GM10266 (cell line): Measurements from ENCODE around the gene ABO.
"Not testable (repeated sequence)": the region's sequence is repeated elsewhere in the genome, so short reads cannot be mapped to it uniquely, and the experiment has no call there.

ENCODE experiments used
- DNase-seq: peaks from one replicate; pipeline ENCODE4 v3.0.0; 2012; ENCODE audit errors: extremely low spot score
- TF ChIP-seq, protein P1 (sequence below): IDR thresholded peaks from 2 replicates; pipeline ENCODE4 v1.5.1; 2012; ENCODE audit warnings: mild to moderate bottlenecking, low read depth; ENCODE audit not compliant: control insufficient read depth, insufficient read depth; ENCODE audit errors: missing control alignments

Gene ABO

GRCh38 chr9:133285252-133285775 lies 10.3 kb upstream of the ABO start:
- TF ChIP-seq, protein P1, sequence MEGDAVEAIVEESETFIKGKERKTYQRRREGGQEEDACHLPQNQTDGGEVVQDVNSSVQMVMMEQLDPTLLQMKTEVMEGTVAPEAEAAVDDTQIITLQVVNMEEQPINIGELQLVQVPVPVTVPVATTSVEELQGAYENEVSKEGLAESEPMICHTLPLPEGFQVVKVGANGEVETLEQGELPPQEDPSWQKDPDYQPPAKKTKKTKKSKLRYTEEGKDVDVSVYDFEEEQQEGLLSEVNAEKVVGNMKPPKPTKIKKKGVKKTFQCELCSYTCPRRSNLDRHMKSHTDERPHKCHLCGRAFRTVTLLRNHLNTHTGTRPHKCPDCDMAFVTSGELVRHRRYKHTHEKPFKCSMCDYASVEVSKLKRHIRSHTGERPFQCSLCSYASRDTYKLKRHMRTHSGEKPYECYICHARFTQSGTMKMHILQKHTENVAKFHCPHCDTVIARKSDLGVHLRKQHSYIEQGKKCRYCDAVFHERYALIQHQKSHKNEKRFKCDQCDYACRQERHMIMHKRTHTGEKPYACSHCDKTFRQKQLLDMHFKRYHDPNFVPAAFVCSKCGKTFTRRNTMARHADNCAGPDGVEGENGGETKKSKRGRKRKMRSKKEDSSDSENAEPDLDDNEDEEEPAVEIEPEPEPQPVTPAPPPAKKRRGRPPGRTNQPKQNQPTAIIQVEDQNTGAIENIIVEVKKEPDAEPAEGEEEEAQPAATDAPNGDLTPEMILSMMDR = no peak
- DNase-seq = no peak

GRCh38 chr9:133284362-133284761 lies 9.4 kb upstream of the ABO start:
- TF ChIP-seq, protein P1 = no peak
- no peak for DNase-seq

GRCh38 chr9:133283255-133284032 lies 8.4 kb upstream of the ABO start:
- DNase-seq = not testable (repeated sequence)

DNA sequence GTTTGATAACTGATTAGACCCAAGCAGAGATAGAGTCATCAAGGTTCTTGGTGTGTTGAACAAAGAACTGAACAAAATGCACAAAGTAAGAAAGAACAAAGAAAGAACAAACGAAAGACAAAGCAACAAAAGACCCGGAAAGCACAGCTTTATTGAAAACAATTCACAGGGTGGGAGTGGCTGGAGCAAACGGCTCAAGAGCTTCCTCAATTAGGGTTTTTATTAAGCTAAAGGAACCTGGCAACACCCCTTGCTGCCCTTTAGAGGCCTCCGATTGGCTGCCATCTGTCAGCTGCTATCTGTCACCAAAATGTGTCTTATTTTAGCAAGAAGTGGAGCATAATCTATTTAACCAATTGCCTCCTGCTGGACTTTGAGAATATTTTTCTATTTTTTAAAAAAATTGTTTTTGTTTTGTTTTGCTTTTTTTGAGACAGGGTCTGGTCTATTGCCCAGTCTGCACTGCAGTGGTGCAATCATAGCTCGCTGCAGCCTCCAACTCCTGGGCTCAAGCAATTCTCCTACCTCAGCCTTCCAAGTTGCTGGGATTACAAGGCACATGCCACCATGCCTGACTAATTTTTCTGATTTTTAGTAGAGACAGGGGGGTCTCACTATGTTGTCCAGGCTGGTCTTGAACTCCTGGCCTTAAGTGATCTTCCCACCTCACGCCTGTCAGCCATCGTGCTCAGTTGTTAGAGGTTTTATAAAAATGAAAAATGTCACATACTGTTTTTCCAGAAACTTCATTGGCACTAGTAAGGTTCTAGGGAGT lies 7.7 kb upstream of the ABO start:
- TF ChIP-seq, protein P1 = no peak
- no peak for DNase-seq

DNA sequence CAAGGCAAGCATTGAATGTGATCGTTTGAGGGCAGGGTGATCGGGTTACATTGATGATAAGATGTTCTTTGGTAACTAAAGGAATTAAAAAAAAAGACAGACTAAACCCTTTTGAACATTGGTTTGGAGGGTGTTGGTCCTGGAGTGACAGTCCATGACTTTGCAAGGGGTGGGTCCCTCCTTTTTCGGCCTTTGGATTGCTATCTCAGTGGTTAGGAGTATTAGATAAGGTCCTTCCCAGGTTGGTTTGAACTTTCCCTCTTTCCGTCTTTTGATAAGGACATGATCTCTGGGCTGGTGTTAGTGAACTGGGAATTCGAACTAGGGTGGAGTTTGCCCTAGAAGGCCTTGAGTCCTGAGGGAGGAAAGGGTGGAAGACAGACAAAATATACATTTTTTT lies 5.4 kb upstream of the ABO start:
- TF ChIP-seq, protein P1 = no peak
- no peak for DNase-seq

- TF ChIP-seq, protein P1 = no peak
- no peak for DNase-seq
Measured at GRCh38 chr9:133278161-133279114, 3.4 kb upstream of the ABO start.

- no peak for DNase-seq
- TF ChIP-seq, protein P1 = no peak
Measured at GRCh38 chr9:133277467-133277866, 2.5 kb upstream of the ABO start.
